Measurements from ENCODE around the gene TMEM9B. TPM values are rescaled to one million over a fixed set of nuclear protein-coding genes. Genes with fewer than 3 reads are reported as not detected.
"Not testable (repeated sequence)": the region's sequence is repeated elsewhere in the genome, so short reads cannot be mapped to it uniquely, and the experiment has no call there.

The TMEM9B gene
- total RNA-seq, result 13.2 TPM

- peak; percentile 56 to 86 (median 85) for DNase-seq (ENCODE audit: low read depth in 2 of 3, low spot score in 2 of 3)
These were observed at the start of gene TMEM9B for GRCh38 chr11:8964324-8965320. Gene TMEM9B, minus strand, starts transcription at chr11:8964442. Its CDS starts 129 bp downstream, at chr11:8964313.

- DNase-seq (ENCODE audit: low read depth in 2 of 3, low spot score in 2 of 3), result no peak
These were observed 49.1 kb upstream of the TMEM9B start for GRCh38 chr11:9013373-9013772.

- DNase-seq (ENCODE audit: low read depth in 2 of 3, low spot score in 2 of 3), result not testable (repeated sequence)
These were observed 45.3 kb upstream of the TMEM9B start for GRCh38 chr11:9009538-9009937.

GRCh38 chr11:9008661-9009060 lies 44.4 kb upstream of the TMEM9B start:
- no peak for DNase-seq (ENCODE audit: low read depth in 2 of 3, low spot score in 2 of 3)

GRCh38 chr11:9008011-9008550 lies 43.8 kb upstream of the TMEM9B start:
- DNase-seq (ENCODE audit: low read depth in 2 of 3, low spot score in 2 of 3), result no peak

DNA sequence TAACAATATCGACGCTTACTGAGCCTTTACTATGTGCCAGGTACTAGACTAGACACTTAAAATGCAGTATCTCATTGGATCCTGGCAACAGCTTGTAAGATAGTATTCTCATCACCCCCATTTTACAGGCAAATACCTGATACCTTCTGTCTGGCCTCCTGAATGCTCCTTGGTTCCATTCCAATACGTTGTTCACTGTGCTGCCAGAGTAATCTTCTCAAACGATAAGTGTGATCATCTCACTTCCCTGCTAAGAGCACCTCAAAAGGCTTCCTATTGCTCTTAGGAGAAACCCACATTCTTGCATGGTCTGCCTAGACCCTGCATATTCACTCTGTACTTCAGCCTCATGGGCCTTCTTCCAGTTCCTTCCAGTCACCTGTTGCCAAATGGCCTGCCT lies 40.8 kb upstream of the TMEM9B start:
- DNase-seq (ENCODE audit: low read depth in 2 of 3, low spot score in 2 of 3), result no peak

DNA sequence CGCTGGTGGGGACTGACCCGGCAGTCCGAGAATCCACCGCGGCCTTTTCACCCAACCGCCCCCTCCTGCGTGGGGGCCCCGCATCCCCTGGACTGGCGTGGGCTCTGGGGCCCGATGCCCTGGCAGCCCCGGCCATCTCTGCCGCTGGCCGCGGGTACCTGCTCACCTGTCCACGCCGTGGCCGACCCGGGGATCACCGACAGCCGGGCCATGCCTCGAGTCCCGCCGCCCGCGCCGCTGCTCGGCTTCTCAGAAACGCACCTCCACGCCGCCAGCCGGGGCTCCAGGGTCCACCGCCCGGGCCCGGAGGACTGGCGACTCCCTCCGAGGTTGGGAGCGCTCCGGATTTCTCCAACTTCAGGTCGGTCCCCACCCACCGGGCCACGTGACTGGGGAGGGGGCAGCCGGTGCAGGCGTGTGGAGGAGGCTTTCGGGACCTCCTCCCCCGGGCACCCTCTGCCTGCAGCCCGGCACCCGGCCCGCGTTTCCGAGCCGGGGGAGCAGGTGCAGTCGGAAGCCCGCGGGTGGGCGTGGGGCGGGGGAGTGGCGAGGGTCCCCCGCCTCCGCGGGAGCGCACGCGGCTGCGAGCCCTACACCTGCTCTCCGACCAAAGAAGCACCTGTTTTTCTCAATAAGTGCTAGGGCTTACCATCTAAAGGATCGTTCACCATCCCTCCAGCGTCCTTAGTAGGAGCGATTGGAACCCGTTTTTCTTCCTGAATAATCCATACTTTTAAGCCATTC lies 40.1 kb upstream of the TMEM9B start:
- no peak for DNase-seq (ENCODE audit: low read depth in 2 of 3, low spot score in 2 of 3)

DNA sequence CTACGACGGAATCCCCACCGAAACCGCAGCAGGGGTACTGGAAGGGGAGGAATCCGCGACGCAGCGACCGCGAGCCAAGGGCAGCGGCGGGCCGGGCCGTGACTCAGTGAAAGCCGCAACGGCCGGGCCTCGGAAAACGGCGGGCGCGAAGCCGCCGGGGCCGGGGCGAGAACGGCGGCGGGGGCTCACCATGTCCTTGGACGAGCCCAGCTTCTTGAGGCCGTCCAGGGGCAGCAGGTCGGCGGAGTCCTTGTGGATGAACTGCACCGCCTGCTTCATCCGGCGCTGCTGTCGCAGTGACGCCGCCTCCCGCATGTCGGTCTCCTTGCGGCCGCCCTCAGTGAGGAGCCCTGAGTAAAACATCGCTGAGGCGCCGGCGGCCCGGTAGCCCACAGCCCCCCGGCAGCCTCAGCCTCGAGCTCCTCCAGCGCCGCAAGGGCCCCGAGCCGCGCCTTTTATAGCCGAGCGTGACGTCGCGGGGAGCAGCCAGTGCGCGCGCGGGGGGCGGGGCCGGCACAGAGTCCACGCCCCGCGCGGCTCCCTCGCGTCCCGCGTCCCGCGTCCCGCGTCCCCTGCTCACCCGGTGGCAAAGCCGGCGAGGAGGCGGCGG lies 39.4 kb upstream of the TMEM9B start, which contains the start of gene NRIP3:
Gene NRIP3 (minus strand): TSS at position 429 of the 610 bp plus-strand sequence. CDS start 66 bp downstream, at position 363.
- peak; percentile 70 to 83 (median 82) for DNase-seq (ENCODE audit: low read depth in 2 of 3, low spot score in 2 of 3)

DNA sequence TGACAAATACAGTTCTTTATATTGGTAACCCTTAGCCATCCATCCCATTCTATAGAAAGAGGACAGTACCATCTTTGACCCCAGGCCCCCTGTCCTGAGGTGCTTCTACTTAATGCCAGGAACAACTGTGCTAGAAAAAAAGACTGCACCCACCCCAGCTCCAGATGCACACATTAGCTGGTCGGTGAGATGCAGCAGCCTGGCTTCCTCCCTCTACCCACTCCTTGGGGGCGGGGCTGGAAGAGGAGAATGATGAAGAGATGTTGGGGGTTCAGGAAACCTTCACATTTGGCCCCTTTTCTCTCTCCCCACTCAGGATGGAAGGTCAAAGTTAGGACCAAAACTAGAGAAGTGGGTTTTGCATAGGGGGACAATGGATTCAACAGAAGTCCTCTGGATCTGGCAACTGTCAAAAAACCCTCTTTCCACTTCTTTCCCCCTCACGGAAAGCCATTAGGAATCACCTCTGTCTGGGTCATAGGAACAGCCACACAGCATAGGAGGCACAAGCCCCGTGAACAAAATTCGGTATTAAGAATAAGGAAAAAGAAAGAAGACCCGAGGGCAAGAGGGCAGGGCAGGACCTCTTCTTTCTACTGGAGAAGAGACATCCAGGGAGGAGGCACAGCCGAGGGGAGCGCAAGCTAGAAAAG lies 38.8 kb upstream of the TMEM9B start:
- no peak for DNase-seq (ENCODE audit: low read depth in 2 of 3, low spot score in 2 of 3)

DNA sequence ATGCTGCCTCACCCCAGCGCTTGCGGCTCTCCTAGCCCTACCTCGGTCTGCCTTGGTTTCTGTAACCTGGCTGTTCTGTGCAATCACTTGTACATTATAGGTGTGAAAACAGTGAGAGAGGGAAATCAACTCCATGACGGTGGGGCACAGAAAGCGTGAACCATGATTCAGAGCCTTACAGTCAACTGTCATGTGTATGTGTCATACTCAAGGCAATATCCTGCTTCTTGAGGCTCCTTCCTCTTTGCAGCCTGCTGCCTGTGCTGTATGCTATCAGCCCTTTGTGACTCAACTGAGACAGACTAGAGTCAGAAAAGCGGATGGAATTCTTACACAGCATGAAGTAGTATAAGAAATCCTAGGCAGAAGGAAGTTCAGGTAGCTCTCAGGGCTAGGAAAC lies 37.5 kb upstream of the TMEM9B start:
- DNase-seq (ENCODE audit: low read depth in 2 of 3, low spot score in 2 of 3), result peak in 2 of 3 donors; percentile 73 to 77

DNA sequence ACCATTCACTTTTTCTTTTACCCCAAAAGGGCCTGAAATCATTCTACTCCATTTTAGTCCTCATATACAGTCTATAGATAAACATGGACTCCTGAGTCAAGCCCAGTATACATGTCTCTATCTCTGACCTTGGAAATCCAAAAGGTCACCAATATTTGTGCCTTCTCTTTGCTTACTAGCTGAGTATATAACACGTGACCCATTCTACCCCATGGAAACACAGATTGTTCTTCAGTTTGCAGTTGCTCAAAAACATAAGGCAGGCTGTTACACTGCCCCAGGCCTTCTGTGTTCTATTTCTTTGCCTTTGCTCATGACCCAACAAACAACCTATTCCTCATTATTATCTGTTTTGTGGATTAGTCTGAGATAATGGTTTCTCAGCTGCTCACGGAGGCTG lies 33.8 kb upstream of the TMEM9B start:
- DNase-seq (ENCODE audit: low read depth in 2 of 3, low spot score in 2 of 3), result no peak

DNA sequence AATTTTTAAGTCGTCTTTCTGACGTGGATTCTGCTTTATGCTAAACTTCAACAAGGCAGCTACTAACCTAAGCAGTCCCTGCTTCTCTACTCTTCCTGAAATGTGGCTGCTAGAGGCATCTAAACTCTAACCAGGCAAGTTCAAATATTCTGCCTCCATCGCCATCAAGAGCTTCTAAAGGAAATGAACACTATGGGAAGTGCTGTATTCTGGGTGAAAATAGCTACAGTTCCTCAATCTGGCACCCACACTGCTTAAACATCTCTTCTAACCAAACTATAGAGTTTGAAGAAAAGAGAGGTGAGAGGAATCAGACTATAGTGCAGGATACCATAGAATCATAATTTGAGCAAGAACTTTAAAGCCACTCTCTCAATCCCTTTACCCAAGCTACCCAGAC lies 33.2 kb upstream of the TMEM9B start:
- DNase-seq (ENCODE audit: low read depth in 2 of 3, low spot score in 2 of 3), result no peak

GRCh38 chr11:8989453-8989852 lies 25.2 kb upstream of the TMEM9B start:
- DNase-seq (ENCODE audit: low read depth in 2 of 3, low spot score in 2 of 3), result no peak

GRCh38 chr11:8988329-8989234 lies 24.3 kb upstream of the TMEM9B start:
- DNase-seq (ENCODE audit: low read depth in 2 of 3, low spot score in 2 of 3), result no peak

DNA sequence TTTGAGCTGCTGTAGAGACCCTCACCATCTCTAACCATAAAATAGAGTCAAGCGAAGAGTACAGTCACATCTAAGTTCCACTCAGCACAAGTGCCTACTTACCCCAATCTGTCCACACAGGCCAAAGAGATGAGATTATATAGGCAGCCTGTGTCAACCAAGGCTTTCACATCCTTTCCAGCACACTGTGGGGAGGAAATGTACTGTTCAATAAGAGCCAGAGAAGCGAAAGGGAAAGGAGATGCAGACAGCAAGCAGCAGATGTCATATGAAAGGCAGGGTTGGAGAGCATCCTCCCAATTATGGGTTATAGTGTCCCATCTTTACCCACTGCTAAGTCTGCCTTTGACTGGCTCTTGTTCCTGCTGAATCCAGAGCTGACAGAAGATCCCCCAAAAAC lies 23.2 kb upstream of the TMEM9B start:
- no peak for DNase-seq (ENCODE audit: low read depth in 2 of 3, low spot score in 2 of 3)

- DNase-seq (ENCODE audit: low read depth in 2 of 3, low spot score in 2 of 3), result not testable (repeated sequence)
These were observed 22.5 kb upstream of the TMEM9B start for GRCh38 chr11:8986772-8987171.

GRCh38 chr11:8985462-8985861 lies 21.2 kb upstream of the TMEM9B start:
- DNase-seq (ENCODE audit: low read depth in 2 of 3, low spot score in 2 of 3), result no peak

GRCh38 chr11:8983552-8983951 lies 19.3 kb upstream of the TMEM9B start:
- no peak for DNase-seq (ENCODE audit: low read depth in 2 of 3, low spot score in 2 of 3)

- no peak for DNase-seq (ENCODE audit: low read depth in 2 of 3, low spot score in 2 of 3)
These were observed 16.2 kb upstream of the TMEM9B start for GRCh38 chr11:8980485-8980884.
